Heart left ventricle (tissue), 16 donors: Measurements from ENCODE around the gene APOD. TPM values are rescaled to one million over a fixed set of nuclear protein-coding genes. Genes with fewer than 3 reads are reported as not detected.

Experiments
- ATAC-seq, 4 donors: fragments of 200-7000 bp; cut with Tn5 transposase; one replicate each; pipeline ENCODE4 v1.9.1; 2020 to 2022; ENCODE audit warnings: moderate library complexity in 4 of 4, mild to moderate bottlenecking in 3 of 4, moderate number of reproducible peaks in 1 of 4
- DNase-seq, 5 donors: peaks; one replicate each; pipeline ENCODE4 v3.0.0-alpha.2; 2020
- H3K27ac ChIP-seq, 12 donors: fragments of 200-600 bp; sonication (generic) in 4 of 12; one replicate each; pipeline versions ENCODE4 v1.5.0 to v1.8.0; 2016 to 2022; ENCODE audit warnings: mild to moderate bottlenecking in 2 of 12
- H3K27me3 ChIP-seq, 9 donors: fragments of 200-600 bp; sonication (generic) in 2 of 9; one replicate each; pipeline versions ENCODE4 v1.5.1 to v1.8.0; 2016 to 2022; ENCODE audit warnings: mild to moderate bottlenecking in 3 of 9
- H3K36me3 ChIP-seq, 9 donors: fragments of 200-600 bp; sonication (generic) in 2 of 9; one replicate each; pipeline versions ENCODE4 v1.5.0 to v1.8.0; 2018 to 2022; ENCODE audit warnings: mild to moderate bottlenecking in 2 of 9
- H3K4me1 ChIP-seq, 12 donors: fragments of 200-600 bp; sonication (generic) in 4 of 12; one replicate each; pipeline versions ENCODE4 v1.5.0 to v1.8.0; 2016 to 2022; ENCODE audit warnings: mild to moderate bottlenecking in 3 of 12
- H3K4me3 ChIP-seq, 12 donors: fragments of 200-600 bp; sonication (generic) in 4 of 12; one replicate each; pipeline versions ENCODE4 v1.5.0 to v1.8.0; 2017 to 2022; ENCODE audit warnings: mild to moderate bottlenecking in 9 of 12, moderate library complexity in 4 of 12
- H3K9me3 ChIP-seq, 12 donors: fragments of 200-600 bp; sonication (generic) in 4 of 12; one replicate each; pipeline versions ENCODE4 v1.5.0 to v1.8.0; 2016 to 2022; ENCODE audit warnings: mild to moderate bottlenecking in 1 of 12
- CTCF ChIP-seq, 12 donors: fragments of 200-600 bp; sonication (generic) in 4 of 12; IDR thresholded peaks; one replicate each; pipeline versions ENCODE4 v1.5.0 to v1.8.0; 2018 to 2022; ENCODE audit warnings: antibody characterized with exemption in 12 of 12, mild to moderate bottlenecking in 5 of 12
- POLR2A ChIP-seq, 2 donors: fragments of 450-650 bp; IDR thresholded peaks; one replicate each; pipeline ENCODE4 v1.6.1; 2017; ENCODE audit warnings: antibody characterized with exemption in 2 of 2, mild to moderate bottlenecking in 2 of 2, moderate library complexity in 2 of 2
- WGBS, 4 donors: extraction: QIAGEN DNeasy Blood & Tissue Kit in 2 of 4; methylation state at CpG; one replicate each; pipeline versions ENCODE4 v1.1.5 to v1.1.7; 2013 to 2018; 5-methylcytosine and 5-hydroxymethylcytosine counted together
- intact Hi-C, 10 donors: fragments of 100-400 bp; cut with DNase I; formaldehyde crosslinking; loops; one replicate each; pipeline versions ENCODE4 v1.11.1 to v1.14.2; 2022
- polyA plus RNA-seq, 2 donors: library from polyadenylated mRNA; stranded (reverse); fragments of 200-250 nt; gene quantifications; one replicate each; pipeline ENCODE4 v1.2.3, GENCODE V29; 2013
- total RNA-seq, 9 donors: library from RNA; depleted of rRNA in 2 of 9; stranded (reverse); fragments of >200 nt in 2 of 9; fragmentation: NEBNext Ultra II Directional in 3 of 9; extraction: Animal tissue kit (Norgen Biotek cat#: 25700) in 3 of 9; gene quantifications; one replicate each; pipeline versions ENCODE4 v1.1.0 to v1.2.4, GENCODE V29; 2016 to 2023
- donor health status: ischemic (EF 13 %, LVEDD 7.1; RV severe dilation, severe dysfunction).
- donor health status: healthy with polysubstance abuse.
- donor health status: DM: no; HTN: yes; CAD: no.
- donor health status: DM: no; HTN: no; CAD: no.
- donor health status: ischemic (EF 25% LVEDD 6.9; RV normal size, moderate dysfunction).
- donor health status: ischemic (EF 25% LVEDD 5.7; RV mildly dilated, moderate dysfunction).
- donor health status: healthy.
- donor health status: DM: yes; HTN: yes; CAD: no.
- donor health status: ischemic (EF 35%, LVEDD 5.7; RV mildly dilated, moderate dysfunction).
- donor health status: nonischemic (EF 11% LVEDD 7.7; RV severe dilation, severe dysfunction).
- donor health status: DM: yes; HTN: yes; CAD: no.
- donor health status: PGD.
- donor health status: ischemic (EF 29% LVEDD 5.4; RV normal size, mild dysfunction).
- donor health status: nonischemic (EF 23%, LVEDD 6.1; RV moderate dilation, normal function).

Gene APOD
- total and polyA plus RNA-seq, 11 donors: 101 to 1,096 (median 214) TPM

GRCh38 chr3:195557322-195557721 lies 26.4 kb downstream of the APOD start:
- Histone ChIP-seq H3K27me3 (no peaks in the 10 kb centered on the region), H3K36me3 (no peaks in the 10 kb centered on the region), H3K27ac (no peak overlapping the region), H3K9me3 (no peaks in the 10 kb centered on the region), H3K4me3 (no peak overlapping the region), H3K4me1 (peaks cover 0 to 10% (median 0%) of the 10 kb centered on the region in 12 donors)
- ATAC-seq: no peak
- TF ChIP-seq CTCF (IDR thresholded peaks at IDR 0.05): no peak
- no peak for TF ChIP-seq POLR2A (IDR thresholded peaks at IDR 0.05)
- 92 to 96% (median 94%) methylated on average over 4 of the region's 4 CpGs for WGBS, 4 donors
- intact Hi-C loops: loop anchor here in 1 of 10 donors (2.0 kb wide), 1 partner anchor 291 kb away; no protein-coding TSS in a partner anchor
- DNase-seq: no peak

GRCh38 chr3:195556390-195556789 lies 27.4 kb downstream of the APOD start:
- H3K4me1 ChIP-seq: peaks cover 0 to 14% (median 3%) of the 10 kb centered on the region in 12 donors
- 32 to 45% (median 38%) methylated on average over 10 of the region's 10 CpGs for WGBS, 4 donors
- no peaks in the 10 kb centered on the region for H3K9me3 ChIP-seq
- intact Hi-C loops: loop anchor here in 1 of 10 donors (2.0 kb wide), 1 partner anchor 292 kb away; no protein-coding TSS in a partner anchor
- H3K36me3 ChIP-seq: no peaks in the 10 kb centered on the region
- peak in 7 of 12 donors; percentile 9 to 51 (median 31) for TF ChIP-seq CTCF (IDR thresholded peaks at IDR 0.05)
- TF ChIP-seq POLR2A (IDR thresholded peaks at IDR 0.05): no peak
- H3K27ac ChIP-seq: no peak overlapping the region
- H3K27me3 ChIP-seq: no peaks in the 10 kb centered on the region
- no peak overlapping the region for H3K4me3 ChIP-seq
- DNase-seq: no peak
- no peak for ATAC-seq

- Histone ChIP-seq H3K4me3 (no peak overlapping the region), H3K36me3 (no peaks in the 10 kb centered on the region), H3K27me3 (no peaks in the 10 kb centered on the region), H3K9me3 (no peaks in the 10 kb centered on the region), H3K4me1 (peaks cover 0 to 27% (median 11%) of the 10 kb centered on the region in 12 donors), H3K27ac (no peak overlapping the region)
- intact Hi-C loops: no loop called here
- TF ChIP-seq POLR2A (IDR thresholded peaks at IDR 0.05): no peak
- TF ChIP-seq CTCF (IDR thresholded peaks at IDR 0.05): no peak
- ATAC-seq (no peak), DNase-seq (no peak)
- WGBS, 4 donors: 77 to 88% (median 85%) methylated on average over 8 of the region's 8 CpGs
Measured at GRCh38 chr3:195555110-195555509, 28.6 kb downstream of the APOD start.

GRCh38 chr3:195554458-195554857 lies 29.3 kb downstream of the APOD start:
- no peak for DNase-seq
- ATAC-seq: no peak
- TF ChIP-seq CTCF (IDR thresholded peaks at IDR 0.05) (no peak), POLR2A (IDR thresholded peaks at IDR 0.05) (no peak)
- no peaks in the 10 kb centered on the region for H3K27me3 ChIP-seq
- H3K9me3 ChIP-seq: no peaks in the 10 kb centered on the region
- WGBS, 4 donors: 92 to 98% (median 96%) methylated on average over 15 of the region's 15 CpGs
- H3K4me3 ChIP-seq: no peak overlapping the region
- H3K27ac ChIP-seq: no peak overlapping the region
- H3K4me1 ChIP-seq: peaks cover 0 to 31% (median 13%) of the 10 kb centered on the region in 12 donors
- intact Hi-C loops: no loop called here
- no peaks in the 10 kb centered on the region for H3K36me3 ChIP-seq
